Fibroblast of lung (primary cell): Measurements from ENCODE around the gene MEMO1. TPM values are rescaled to one million over a fixed set of nuclear protein-coding genes. Genes with fewer than 3 reads are reported as not detected.
A peak's percentile ranks its signal among the peaks of the same experiment; 100 is the strongest.

Experiments used
- DNase-seq, 2 donors: peaks; one replicate each; pipeline versions ENCODE4 v3.0.0 to v3.0.0-alpha.2; 2010; ENCODE audit warnings: low read depth in 2 of 2
- H2AFZ ChIP-seq: 2 replicates; pipeline ENCODE4 v1.5.1; 2012; ENCODE audit warnings: low read length, control low read depth, inconsistent platforms
- H3K27ac ChIP-seq: 2 replicates; pipeline ENCODE4 v1.5.1; 2011; ENCODE audit warnings: low read length, control low read depth; ENCODE audit not compliant: insufficient read depth
- H3K27me3 ChIP-seq: 2 replicates; pipeline ENCODE4 v1.5.1; 2011; ENCODE audit warnings: mild to moderate bottlenecking, low read length; ENCODE audit not compliant: control insufficient read depth, insufficient read depth
- H3K36me3 ChIP-seq: 2 replicates; pipeline ENCODE4 v1.5.1; 2011; ENCODE audit warnings: low read length; ENCODE audit not compliant: control insufficient read depth, insufficient read depth
- H3K4me1 ChIP-seq: 2 replicates; pipeline ENCODE4 v1.5.1; 2011; ENCODE audit warnings: low read length; ENCODE audit not compliant: control insufficient read depth, insufficient read depth; ENCODE audit errors: extremely low read depth
- H3K4me2 ChIP-seq: 2 replicates; pipeline ENCODE4 v1.5.1; 2011; ENCODE audit warnings: low read length, control low read depth; ENCODE audit not compliant: insufficient read depth; ENCODE audit errors: extremely low read depth
- H3K4me3 ChIP-seq, 4 experiments: fragments of 200-600 bp in 1 of 4; sonication (generic) in 1 of 4; replicated peaks in 1 of 4; 2 replicates each; pipeline ENCODE4 v1.5.1; 2011 to 2016; ENCODE audit warnings: low read length in 4 of 4, low read depth in 3 of 4, mild to moderate bottlenecking in 3 of 4, control low read depth in 2 of 4, inconsistent platforms in 1 of 4, mixed read lengths in 1 of 4; ENCODE audit not compliant: insufficient read depth in 1 of 4; ENCODE audit errors: control extremely low read depth in 1 of 4
- H3K79me2 ChIP-seq: 2 replicates; pipeline ENCODE4 v1.5.1; 2012; ENCODE audit warnings: mild to moderate bottlenecking, low read length, inconsistent platforms; ENCODE audit not compliant: control insufficient read depth, insufficient read depth
- H3K9ac ChIP-seq: 2 replicates; pipeline ENCODE4 v1.5.1; 2011; ENCODE audit warnings: mild to moderate bottlenecking, low read length, control low read depth; ENCODE audit not compliant: insufficient read depth
- H3K9me3 ChIP-seq: 2 replicates; pipeline ENCODE4 v1.5.1; 2012; ENCODE audit warnings: low read depth, low read length; ENCODE audit not compliant: control insufficient read depth, insufficient read depth
- H4K20me1 ChIP-seq: 2 replicates; pipeline ENCODE4 v1.5.1; 2011; ENCODE audit warnings: low read length; ENCODE audit not compliant: control insufficient read depth, insufficient read depth; ENCODE audit errors: extremely low read depth
- EZH2 ChIP-seq: IDR thresholded peaks from 2 replicates; pipeline ENCODE4 v1.5.1; 2012; ENCODE audit warnings: low read length, control low read depth, mild to moderate bottlenecking; ENCODE audit errors: missing control alignments
- polyA plus RNA-seq, 2 donors: library from polyadenylated mRNA; depleted of rRNA in 1 of 2; stranded (reverse) in 1 of 2; unstranded in 1 of 2; fragments of >200 nt; gene quantifications; 2 replicates each; pipeline ENCODE4 v1.2.1, GENCODE V29; 2011 to 2012; ENCODE audit warnings: missing spikeins in 1 of 2
- total RNA-seq: library from RNA; depleted of rRNA; stranded (reverse); fragments of >200 nt; gene quantifications from 2 replicates; pipeline ENCODE4 v1.2.1, GENCODE V29; 2014
- TF ChIP-seq, protein P1 (sequence below), 2 donors: IDR thresholded peaks in 1 of 2; conservative IDR thresholded peaks in 1 of 2; 1 replicate in 1 of 2; 2 replicates in 1 of 2; pipeline ENCODE4 v1.5.1; 2011 to 2012; ENCODE audit warnings: low read length in 2 of 2, control low read depth in 1 of 2, inconsistent platforms in 1 of 2, low read depth in 1 of 2, mild to moderate bottlenecking in 1 of 2

Gene MEMO1
- total and polyA plus RNA-seq, 2 donors (not counting 1 experiment from before 2014, with no cell fraction given) = 34.0 to 64.2 TPM

DNA sequence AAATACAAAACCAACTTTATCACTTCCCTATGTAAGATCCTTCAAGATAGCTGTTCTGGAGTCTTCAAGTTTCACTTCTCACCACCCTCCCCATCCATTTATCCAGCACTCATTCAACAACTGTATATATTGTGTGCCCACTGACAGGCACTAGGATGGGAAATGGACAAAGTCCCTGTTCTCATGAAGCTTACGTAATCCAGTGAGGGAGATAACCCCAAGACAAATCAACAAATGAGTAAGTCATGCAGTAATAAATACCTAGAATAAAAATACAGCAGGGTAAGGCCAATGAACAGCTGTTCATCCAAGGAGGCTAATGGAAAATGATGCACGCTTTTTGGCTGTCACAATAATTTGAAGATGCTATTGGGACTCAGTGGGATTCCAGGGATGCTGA is 133.8 kb downstream of the MEMO1 start:
- Histone ChIP-seq H3K9ac (no peak overlapping the region), H3K79me2 (no peaks in the 10 kb centered on the region)

DNA sequence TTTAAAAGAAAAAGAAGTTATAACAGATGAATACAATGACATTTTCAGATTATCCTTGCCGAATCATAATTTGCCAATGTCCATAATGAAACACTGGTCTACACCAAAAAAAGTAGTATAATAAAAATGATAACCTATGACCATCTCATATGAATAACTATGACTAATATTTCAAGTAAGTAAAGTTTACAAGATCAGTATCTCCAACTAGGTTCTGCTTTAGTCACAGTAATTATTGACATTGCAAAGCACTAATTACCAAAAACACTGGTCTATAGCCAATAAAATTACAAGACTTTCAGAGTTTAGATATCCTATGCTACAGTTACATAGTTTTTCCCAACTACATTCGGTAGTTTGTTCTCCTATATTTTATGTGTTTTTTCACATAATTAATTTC is 136.7 kb downstream of the MEMO1 start:
- DNase-seq = no peak
- Histone ChIP-seq H3K9me3 (no peaks in the 10 kb centered on the region), H2AFZ (no peak overlapping the region), H3K27me3 (no peaks in the 10 kb centered on the region), H3K4me3 (no peak overlapping the region), H3K79me2 (no peaks in the 10 kb centered on the region), H3K4me1 (no peaks in the 10 kb centered on the region), H4K20me1 (no peaks in the 10 kb centered on the region), H3K9ac (no peak overlapping the region), H3K4me2 (no peak overlapping the region), H3K36me3 (no peaks in the 10 kb centered on the region), H3K27ac (no peak overlapping the region)
- no peak for TF ChIP-seq EZH2
- TF ChIP-seq, protein P1, sequence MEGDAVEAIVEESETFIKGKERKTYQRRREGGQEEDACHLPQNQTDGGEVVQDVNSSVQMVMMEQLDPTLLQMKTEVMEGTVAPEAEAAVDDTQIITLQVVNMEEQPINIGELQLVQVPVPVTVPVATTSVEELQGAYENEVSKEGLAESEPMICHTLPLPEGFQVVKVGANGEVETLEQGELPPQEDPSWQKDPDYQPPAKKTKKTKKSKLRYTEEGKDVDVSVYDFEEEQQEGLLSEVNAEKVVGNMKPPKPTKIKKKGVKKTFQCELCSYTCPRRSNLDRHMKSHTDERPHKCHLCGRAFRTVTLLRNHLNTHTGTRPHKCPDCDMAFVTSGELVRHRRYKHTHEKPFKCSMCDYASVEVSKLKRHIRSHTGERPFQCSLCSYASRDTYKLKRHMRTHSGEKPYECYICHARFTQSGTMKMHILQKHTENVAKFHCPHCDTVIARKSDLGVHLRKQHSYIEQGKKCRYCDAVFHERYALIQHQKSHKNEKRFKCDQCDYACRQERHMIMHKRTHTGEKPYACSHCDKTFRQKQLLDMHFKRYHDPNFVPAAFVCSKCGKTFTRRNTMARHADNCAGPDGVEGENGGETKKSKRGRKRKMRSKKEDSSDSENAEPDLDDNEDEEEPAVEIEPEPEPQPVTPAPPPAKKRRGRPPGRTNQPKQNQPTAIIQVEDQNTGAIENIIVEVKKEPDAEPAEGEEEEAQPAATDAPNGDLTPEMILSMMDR (conservative IDR thresholded peaks at IDR 0.05 in 1 of 2, IDR thresholded peaks at IDR 0.05 in 1 of 2; ENCODE audit: low read depth in 1 of 2, low read length in 2 of 2) = no peak

More for the DNA sequence above, 133.8 kb downstream of the MEMO1 start:
- Histone ChIP-seq H3K4me3 (no peak overlapping the region), H3K4me2 (no peak overlapping the region), H3K27me3 (no peaks in the 10 kb centered on the region), H3K27ac (no peak overlapping the region), H3K36me3 (no peaks in the 10 kb centered on the region), H3K9me3 (no peaks in the 10 kb centered on the region), H4K20me1 (no peaks in the 10 kb centered on the region), H2AFZ (no peak overlapping the region), H3K4me1 (no peaks in the 10 kb centered on the region)
- TF ChIP-seq, protein P1 (conservative IDR thresholded peaks at IDR 0.05 in 1 of 2, IDR thresholded peaks at IDR 0.05 in 1 of 2; ENCODE audit: low read depth in 1 of 2, low read length in 2 of 2) = no peak
- no peak for TF ChIP-seq EZH2
- DNase-seq = peak in 1 of 2 donors; percentile 56

DNA sequence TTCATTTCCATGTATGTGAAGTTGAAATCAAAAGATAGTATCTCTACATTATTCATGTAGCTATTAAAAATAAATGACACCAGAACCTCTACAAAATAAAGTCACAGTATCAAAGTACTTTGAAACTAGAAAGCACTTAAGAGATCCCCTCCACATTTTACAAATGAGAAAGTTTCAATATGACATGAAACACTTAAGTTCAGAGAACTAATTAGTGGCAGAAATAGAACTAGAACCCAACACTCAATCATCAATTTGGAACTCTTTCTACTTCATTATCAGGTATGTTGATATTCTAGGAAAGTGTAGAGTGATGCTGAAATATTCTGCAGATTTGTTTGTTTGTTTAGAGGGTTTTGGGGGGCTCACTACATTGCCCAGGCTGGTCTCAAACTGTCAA is 145.6 kb downstream of the MEMO1 start:
- Histone ChIP-seq H3K36me3 (no peaks in the 10 kb centered on the region), H3K79me2 (no peaks in the 10 kb centered on the region), H3K9me3 (no peaks in the 10 kb centered on the region), H3K4me1 (no peaks in the 10 kb centered on the region), H3K9ac (no peak overlapping the region), H3K27me3 (no peaks in the 10 kb centered on the region), H2AFZ (no peak overlapping the region), H3K4me3 (no peak overlapping the region), H3K4me2 (no peak overlapping the region), H3K27ac (no peak overlapping the region), H4K20me1 (no peaks in the 10 kb centered on the region)
- TF ChIP-seq, protein P1 (conservative IDR thresholded peaks at IDR 0.05 in 1 of 2, IDR thresholded peaks at IDR 0.05 in 1 of 2; ENCODE audit: low read depth in 1 of 2, low read length in 2 of 2) = no peak
- TF ChIP-seq EZH2 = no peak
- DNase-seq = no peak
